HepG2 (cell line): Measurements from ENCODE around the gene SPX. TPM values are rescaled to one million over a fixed set of nuclear protein-coding genes. Genes with fewer than 3 reads are reported as not detected.
A peak's percentile ranks its signal among the peaks of the same experiment; 100 is the strongest.

Source experiments
- EED ChIP-seq: sonication (generic); formaldehyde crosslinking; IDR thresholded peaks from 2 replicates; pipeline ENCODE4 v1.5.0; 2020; ENCODE audit warnings: mild to moderate bottlenecking, missing genetic modification reagents
- HNF4A ChIP-seq: sonication (generic); formaldehyde crosslinking; IDR thresholded peaks from 2 replicates; pipeline ENCODE4 v1.4.0; 2020; ENCODE audit warnings: missing genetic modification reagents
- MYPOP ChIP-seq: sonication (generic); formaldehyde crosslinking; IDR thresholded peaks from 2 replicates; pipeline ENCODE4 v1.8.1; 2023; ENCODE audit warnings: mild to moderate bottlenecking, moderate library complexity, missing genetic modification reagents
- NR0B2 ChIP-seq: sonication (generic); formaldehyde crosslinking; IDR thresholded peaks from 2 replicates; pipeline ENCODE4 v1.4.0; 2020; ENCODE audit warnings: mild to moderate bottlenecking, missing genetic modification reagents
- NR2C2 ChIP-seq: sonication (generic); formaldehyde crosslinking; IDR thresholded peaks from 2 replicates; pipeline ENCODE4 v1.4.0; 2020; ENCODE audit warnings: missing genetic modification reagents, mild to moderate bottlenecking, moderate library complexity, borderline replicate concordance
- SNAI1 ChIP-seq: sonication (generic); formaldehyde crosslinking; IDR thresholded peaks from 2 replicates; pipeline ENCODE4 v1.5.0; 2020; ENCODE audit warnings: mild to moderate bottlenecking, missing genetic modification reagents, borderline replicate concordance
- SP1 ChIP-seq, 2 experiments: fragments of 450-650 bp in 1 of 2; sonication (generic) in 1 of 2; formaldehyde crosslinking in 1 of 2; IDR thresholded peaks; 2 replicates each; pipeline versions ENCODE4 v1.4.0 to v1.6.1; 2016 to 2020; ENCODE audit warnings: missing genetic modification reagents in 1 of 2
- SP4 ChIP-seq: sonication (generic); formaldehyde crosslinking; IDR thresholded peaks from 2 replicates; pipeline ENCODE4 v1.8.1; 2023; ENCODE audit warnings: mild to moderate bottlenecking, missing genetic modification reagents
- STAT6 ChIP-seq: sonication (generic); formaldehyde crosslinking; IDR thresholded peaks from 2 replicates; pipeline ENCODE4 v1.4.0; 2020; ENCODE audit warnings: missing genetic modification reagents, mild to moderate bottlenecking, borderline replicate concordance
- ZNF224 ChIP-seq: sonication (generic); formaldehyde crosslinking; IDR thresholded peaks from 2 replicates; pipeline ENCODE4 v1.5.0; 2020; ENCODE audit warnings: mild to moderate bottlenecking, missing genetic modification reagents
- ZNF7 ChIP-seq: IDR thresholded peaks from 2 replicates; pipeline ENCODE4 v1.6.1; 2016; ENCODE audit warnings: missing biosample characterization, missing genetic modification reagents
- ZSCAN9 ChIP-seq: IDR thresholded peaks from 2 replicates; pipeline ENCODE4 v1.6.1; 2016; ENCODE audit warnings: borderline replicate concordance
- polyA plus RNA-seq, 8 experiments: library from polyadenylated mRNA; depleted of rRNA in 3 of 8; stranded (reverse) in 7 of 8; unstranded in 1 of 8; fragments of >200 nt; fragmentation: Illumina TruSeq in 4 of 8; extraction: Trizol in 4 of 8; gene quantifications; 2 replicates each; pipeline versions ENCODE4 v1.2.1 to v1.2.3, GENCODE V29; 2011 to 2016; ENCODE audit warnings: low read depth in 4 of 8, missing spikeins in 1 of 8, mixed read lengths in 1 of 8; ENCODE audit not compliant: insufficient read depth in 1 of 8
- total RNA-seq, 5 experiments: library from RNA; depleted of rRNA; stranded (reverse); fragments of >200 nt; fragmentation: Illumina TruSeq; extraction: Trizol; gene quantifications; 2 replicates each; pipeline ENCODE4 v1.2.3, GENCODE V29; 2016; ENCODE audit warnings: low read depth in 1 of 5
- TF ChIP-seq, protein P1 (sequence below): sonication (generic); formaldehyde crosslinking; IDR thresholded peaks from 2 replicates; pipeline ENCODE4 v1.4.0; 2020; ENCODE audit warnings: missing genetic modification reagents, mild to moderate bottlenecking, borderline replicate concordance
- TF ChIP-seq, protein P2 (sequence below): sonication (generic); formaldehyde crosslinking; IDR thresholded peaks from 2 replicates; pipeline ENCODE4 v1.5.0; 2020; ENCODE audit warnings: missing genetic modification reagents
- TF ChIP-seq, protein P3 (sequence below): sonication (generic); formaldehyde crosslinking; IDR thresholded peaks from 2 replicates; pipeline ENCODE4 v1.4.0; 2020; ENCODE audit warnings: mild to moderate bottlenecking, missing genetic modification reagents

Gene SPX
- total and polyA plus RNA-seq, 2 of the 13 experiments (the other 11 are each of a cell fraction or from before 2014, with no cell fraction given), result 0.07 to 0.16 TPM

DNA sequence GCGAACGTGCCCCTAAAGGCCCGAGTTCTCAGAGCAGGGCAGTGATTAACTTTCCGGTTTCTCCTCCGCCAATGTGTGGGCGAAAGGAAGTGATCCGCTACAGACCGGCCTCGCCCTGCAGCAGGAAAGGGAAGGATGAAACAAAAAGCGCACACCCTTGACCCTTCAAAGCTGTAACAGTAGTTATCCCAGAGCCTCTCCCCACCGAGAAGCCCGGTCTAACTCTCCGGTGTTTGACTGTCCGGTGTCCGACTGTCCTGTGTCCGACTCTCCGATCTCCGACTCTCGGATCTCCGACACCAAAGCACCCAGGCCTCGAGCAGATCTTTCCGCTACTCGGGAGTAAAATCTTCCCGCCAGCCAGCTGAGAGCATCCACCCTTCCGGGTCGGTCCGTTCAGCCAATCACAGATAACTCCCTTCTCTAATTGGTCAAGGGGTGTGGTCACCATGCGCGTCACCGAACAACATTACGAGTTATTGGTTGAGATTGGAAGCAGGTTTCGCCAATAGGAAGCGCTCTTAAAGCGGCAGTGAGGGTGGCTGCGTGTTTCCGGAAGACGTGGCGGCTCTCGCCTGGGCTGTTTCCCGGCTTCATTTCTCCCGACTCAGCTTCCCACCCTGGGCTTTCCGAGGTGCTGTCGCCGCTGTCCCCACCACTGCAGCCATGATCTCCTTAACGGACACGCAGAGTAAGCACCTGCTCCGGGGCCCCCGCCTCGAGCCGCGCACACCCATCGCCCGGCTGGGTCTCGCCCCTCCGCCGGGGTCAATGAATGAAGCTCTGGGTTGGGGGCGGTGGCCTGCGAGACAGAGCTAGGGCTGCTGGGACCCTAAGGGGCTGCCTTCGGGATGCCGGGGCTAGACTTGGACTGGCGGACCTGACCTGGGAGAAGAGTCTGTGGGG, 24.6 kb upstream of the SPX start, which contains the start of the genes GOLT1B and RECQL (continued):
- TF ChIP-seq, protein P1, sequence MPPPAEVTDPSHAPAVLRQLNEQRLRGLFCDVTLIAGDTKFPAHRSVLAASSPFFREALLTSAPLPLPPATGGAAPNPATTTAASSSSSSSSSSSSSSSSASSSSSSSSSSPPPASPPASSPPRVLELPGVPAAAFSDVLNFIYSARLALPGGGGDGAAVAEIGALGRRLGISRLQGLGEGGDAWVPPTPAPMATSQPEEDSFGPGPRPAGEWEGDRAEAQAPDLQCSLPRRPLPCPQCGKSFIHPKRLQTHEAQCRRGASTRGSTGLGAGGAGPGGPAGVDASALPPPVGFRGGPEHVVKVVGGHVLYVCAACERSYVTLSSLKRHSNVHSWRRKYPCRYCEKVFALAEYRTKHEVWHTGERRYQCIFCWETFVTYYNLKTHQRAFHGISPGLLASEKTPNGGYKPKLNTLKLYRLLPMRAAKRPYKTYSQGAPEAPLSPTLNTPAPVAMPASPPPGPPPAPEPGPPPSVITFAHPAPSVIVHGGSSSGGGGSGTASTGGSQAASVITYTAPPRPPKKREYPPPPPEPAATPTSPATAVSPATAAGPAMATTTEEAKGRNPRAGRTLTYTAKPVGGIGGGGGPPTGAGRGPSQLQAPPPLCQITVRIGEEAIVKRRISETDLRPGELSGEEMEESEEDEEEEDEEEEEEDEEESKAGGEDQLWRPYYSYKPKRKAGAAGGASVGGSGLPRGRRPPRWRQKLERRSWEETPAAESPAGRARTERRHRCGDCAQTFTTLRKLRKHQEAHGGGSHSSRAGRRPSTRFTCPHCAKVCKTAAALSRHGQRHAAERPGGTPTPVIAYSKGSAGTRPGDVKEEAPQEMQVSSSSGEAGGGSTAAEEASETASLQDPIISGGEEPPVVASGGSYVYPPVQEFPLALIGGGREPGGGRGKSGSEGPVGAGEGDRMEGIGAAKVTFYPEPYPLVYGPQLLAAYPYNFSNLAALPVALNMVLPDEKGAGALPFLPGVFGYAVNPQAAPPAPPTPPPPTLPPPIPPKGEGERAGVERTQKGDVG (CRISPR knock-in tag), result peak; percentile 27; the same call in 1 of the 2 replicates
- TF ChIP-seq MYPOP (no peak; the same call in 1 of the 2 replicates), SNAI1 (CRISPR knock-in tag) (no peak), STAT6 (0 out of 2 replicates have a peak, but pooled peaks have one; percentile 36), ZNF7 (CRISPR knock-in tag) (no peak), ZSCAN9 (CRISPR knock-in tag) (no peak; the same call in 1 of the 2 replicates), SP1 (IDR thresholded peaks at IDR 0.05) (no peak), SP1 (CRISPR knock-in tag; IDR thresholded peaks at IDR 0.05) (peak; percentile 85), ZNF224 (peak; percentile 67; the same call in 1 of the 2 replicates), EED (CRISPR knock-in tag) (0 out of 2 replicates have a peak, but pooled peaks have one; percentile 82), SP4 (CRISPR knock-in tag) (peak; percentile 95), HNF4A (CRISPR knock-in tag) (no peak), NR2C2 (CRISPR knock-in tag) (peak; percentile 79), NR0B2 (no peak)
- TF ChIP-seq, protein P2, sequence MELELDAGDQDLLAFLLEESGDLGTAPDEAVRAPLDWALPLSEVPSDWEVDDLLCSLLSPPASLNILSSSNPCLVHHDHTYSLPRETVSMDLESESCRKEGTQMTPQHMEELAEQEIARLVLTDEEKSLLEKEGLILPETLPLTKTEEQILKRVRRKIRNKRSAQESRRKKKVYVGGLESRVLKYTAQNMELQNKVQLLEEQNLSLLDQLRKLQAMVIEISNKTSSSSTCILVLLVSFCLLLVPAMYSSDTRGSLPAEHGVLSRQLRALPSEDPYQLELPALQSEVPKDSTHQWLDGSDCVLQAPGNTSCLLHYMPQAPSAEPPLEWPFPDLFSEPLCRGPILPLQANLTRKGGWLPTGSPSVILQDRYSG (CRISPR knock-in tag), result no peak; the same call in 1 of the 2 replicates
- TF ChIP-seq, protein P3, sequence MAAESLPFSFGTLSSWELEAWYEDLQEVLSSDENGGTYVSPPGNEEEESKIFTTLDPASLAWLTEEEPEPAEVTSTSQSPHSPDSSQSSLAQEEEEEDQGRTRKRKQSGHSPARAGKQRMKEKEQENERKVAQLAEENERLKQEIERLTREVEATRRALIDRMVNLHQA (CRISPR knock-in tag), result no peak
